AG09309 (cell line): Measurements from ENCODE around the gene STIM1.
"Not testable (repeated sequence)": the region's sequence is repeated elsewhere in the genome, so short reads cannot be mapped to it uniquely, and the experiment has no call there.

Experiments
- DNase-seq: peaks from one replicate; pipeline ENCODE4 v3.0.0-alpha.2; 2010; ENCODE audit warnings: low read depth
- H3K4me3 ChIP-seq: 2 replicates; pipeline ENCODE4 v1.5.1; 2011; ENCODE audit warnings: mild to moderate bottlenecking, low read depth, low read length, moderate library complexity; ENCODE audit not compliant: control insufficient read depth
- TF ChIP-seq, protein P1 (sequence below): IDR thresholded peaks from 2 replicates; pipeline ENCODE4 v1.5.1; 2011; ENCODE audit warnings: mild to moderate bottlenecking, low read depth, low read length, inconsistent platforms; ENCODE audit not compliant: insufficient read depth, control insufficient read depth; ENCODE audit errors: missing control alignments

Gene STIM1

DNA sequence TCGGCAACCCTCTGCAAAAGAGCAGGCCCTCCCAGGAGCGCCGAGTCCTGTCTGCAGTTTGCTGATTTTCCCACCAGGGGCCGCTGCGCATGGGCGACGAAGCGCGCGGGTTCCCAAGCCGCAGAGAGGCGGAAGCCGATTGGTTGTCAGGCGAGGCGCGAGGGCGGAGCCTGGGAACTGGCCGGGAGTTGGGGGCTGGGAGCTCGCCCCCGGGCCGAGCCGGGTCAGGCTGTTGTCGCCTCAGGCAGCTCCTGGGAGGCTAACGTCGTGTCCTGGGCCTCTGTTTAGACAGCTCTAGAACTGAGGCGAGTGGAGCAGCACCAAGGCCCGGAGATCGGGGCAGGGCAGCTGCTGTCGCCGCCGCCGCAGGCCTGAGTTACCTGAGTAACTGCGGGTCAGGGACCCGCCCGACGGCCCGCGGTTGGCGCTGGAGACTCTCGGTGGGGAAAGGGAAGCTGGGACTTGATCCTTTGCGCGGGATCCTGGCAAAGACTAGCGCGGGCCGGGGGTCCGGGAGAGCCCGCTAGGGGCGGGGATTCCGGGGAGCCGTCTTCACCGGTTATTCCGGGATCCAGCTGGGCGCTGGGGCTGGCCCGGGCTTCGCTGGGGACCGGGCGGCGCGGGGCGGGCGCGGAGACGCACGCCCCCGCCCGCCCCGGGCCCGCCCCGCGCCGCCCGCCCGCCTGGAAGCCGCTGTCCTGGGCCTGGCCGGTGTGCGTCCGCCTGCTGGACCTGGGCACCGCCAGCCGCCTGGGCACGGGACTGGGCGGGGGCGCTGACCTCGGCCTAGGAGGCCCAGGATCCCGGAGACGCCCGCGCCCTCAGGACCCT lies at the start of gene STIM1:
Gene STIM1, plus strand, starts transcription at position 688 of the 831 bp plus-strand sequence. CDS start 607 bp downstream, outside the sequence.
- peak within 1 kb of the TSS; percentile 57 for H3K4me3 ChIP-seq

DNA sequence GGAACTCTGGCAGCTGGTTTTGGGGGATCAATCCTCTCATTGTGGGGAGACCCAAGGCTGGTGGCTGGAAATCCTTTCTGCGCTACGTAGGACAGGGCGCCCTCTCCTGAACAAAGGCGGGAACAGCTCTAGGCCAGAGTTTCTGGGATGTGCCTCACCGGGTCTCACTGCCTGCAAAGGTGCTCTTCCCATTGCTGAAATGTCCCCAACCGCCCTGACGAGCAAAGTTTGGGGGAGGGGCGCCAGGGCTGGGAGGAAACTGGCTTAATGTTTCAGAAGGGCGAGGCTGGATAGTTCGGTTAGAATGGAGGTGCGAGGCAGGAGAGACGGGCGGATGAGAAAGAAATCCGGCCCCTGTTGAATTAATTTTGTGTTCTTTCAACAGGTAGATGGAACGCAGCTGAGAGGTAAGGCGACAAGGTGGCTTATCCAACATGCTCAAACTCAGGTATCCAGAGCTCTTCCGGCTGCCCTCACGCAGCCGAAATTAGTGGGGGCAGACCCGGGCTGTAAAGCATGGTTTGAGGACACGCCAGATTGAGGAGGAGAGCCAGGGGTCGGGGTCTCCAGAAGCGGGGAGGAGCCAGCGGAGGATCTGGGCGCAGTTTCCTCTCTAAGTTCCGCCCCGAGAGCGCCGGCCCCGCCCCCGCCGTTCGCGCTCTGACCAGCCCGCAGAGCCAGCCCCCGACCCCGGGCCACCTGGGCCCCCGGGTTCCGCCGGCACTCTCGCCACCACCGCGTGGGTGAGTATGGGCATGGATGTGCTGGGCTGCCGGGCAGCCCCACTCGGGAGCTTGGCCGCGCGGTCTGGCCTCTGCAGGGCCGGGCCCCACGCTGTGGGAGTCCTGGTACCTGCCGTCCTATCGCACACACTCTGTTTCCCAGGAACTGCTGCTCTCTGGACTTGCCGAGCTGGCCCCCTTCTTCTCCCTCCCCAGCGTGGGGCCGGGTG lies 47.3 kb upstream of the STIM1 start, which contains the start of gene PGAP2:
Gene PGAP2, plus strand, starts transcription at position 652 of the 952 bp plus-strand sequence. CDS start 2,700 bp downstream, outside the sequence.
- H3K4me3 ChIP-seq, result peak within 1 kb of the TSS; percentile 79

More for the DNA sequence above, at the start of gene STIM1:
- TF ChIP-seq, protein P1, sequence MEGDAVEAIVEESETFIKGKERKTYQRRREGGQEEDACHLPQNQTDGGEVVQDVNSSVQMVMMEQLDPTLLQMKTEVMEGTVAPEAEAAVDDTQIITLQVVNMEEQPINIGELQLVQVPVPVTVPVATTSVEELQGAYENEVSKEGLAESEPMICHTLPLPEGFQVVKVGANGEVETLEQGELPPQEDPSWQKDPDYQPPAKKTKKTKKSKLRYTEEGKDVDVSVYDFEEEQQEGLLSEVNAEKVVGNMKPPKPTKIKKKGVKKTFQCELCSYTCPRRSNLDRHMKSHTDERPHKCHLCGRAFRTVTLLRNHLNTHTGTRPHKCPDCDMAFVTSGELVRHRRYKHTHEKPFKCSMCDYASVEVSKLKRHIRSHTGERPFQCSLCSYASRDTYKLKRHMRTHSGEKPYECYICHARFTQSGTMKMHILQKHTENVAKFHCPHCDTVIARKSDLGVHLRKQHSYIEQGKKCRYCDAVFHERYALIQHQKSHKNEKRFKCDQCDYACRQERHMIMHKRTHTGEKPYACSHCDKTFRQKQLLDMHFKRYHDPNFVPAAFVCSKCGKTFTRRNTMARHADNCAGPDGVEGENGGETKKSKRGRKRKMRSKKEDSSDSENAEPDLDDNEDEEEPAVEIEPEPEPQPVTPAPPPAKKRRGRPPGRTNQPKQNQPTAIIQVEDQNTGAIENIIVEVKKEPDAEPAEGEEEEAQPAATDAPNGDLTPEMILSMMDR, result peak; percentile 91
- DNase-seq, result peak; percentile 67

GRCh38 chr11:3808861-3809623 lies 46.4 kb upstream of the STIM1 start:
- TF ChIP-seq, protein P1, result peak; percentile 43
- DNase-seq, result no peak

More for the DNA sequence above, 47.3 kb upstream of the STIM1 start, which contains the start of gene PGAP2:
- TF ChIP-seq, protein P1, result peak; percentile 83
- no peak for DNase-seq

GRCh38 chr11:3809624-3809928 lies 45.9 kb upstream of the STIM1 start:
- TF ChIP-seq, protein P1, result no peak
- no peak overlapping the region for H3K4me3 ChIP-seq
- DNase-seq, result no peak

More at GRCh38 chr11:3808861-3809623, 46.4 kb upstream of the STIM1 start:
- peak overlapping the region; percentile 79 for H3K4me3 ChIP-seq

DNA sequence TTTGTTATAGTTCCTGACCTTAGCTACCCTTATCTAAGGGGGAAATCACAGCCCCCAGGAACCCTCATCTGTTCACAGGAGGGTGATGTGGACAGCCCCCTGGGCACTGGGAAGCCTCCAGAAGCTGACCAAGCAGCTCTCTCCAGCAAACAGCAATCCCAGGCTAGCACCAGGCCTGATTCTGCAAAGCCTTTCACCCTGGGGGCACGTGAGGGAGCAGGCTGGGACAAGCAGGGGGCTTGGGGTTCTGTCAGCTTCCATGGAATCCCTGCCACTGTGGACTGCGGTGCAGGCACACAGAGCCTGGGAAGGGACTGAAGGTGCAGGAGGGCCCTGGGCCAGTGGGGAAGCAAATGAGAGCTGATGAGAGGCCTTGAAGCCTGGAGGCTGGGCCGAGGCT lies 45.0 kb upstream of the STIM1 start:
- DNase-seq, result no peak
- no peak overlapping the region for H3K4me3 ChIP-seq
- TF ChIP-seq, protein P1, result no peak

DNA sequence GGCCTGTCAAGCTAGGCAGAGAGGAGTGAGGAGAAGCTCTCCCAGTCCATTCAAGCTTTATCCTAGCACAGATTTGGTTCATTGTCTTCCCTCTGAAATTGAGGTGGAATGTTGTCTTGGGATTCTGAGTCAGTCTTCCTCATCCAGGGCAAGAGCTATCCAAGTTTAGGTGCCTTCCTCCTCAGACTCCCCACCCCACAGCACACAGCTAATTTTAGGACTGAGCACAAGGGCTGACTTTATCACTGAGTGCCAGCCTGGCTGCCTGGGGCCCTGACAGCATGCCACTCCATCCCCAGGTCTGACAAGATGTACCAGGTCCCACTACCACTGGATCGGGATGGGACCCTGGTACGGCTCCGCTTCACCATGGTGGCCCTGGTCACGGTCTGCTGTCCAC lies 44.5 kb upstream of the STIM1 start:
- DNase-seq, result no peak
- TF ChIP-seq, protein P1, result no peak
- no peak overlapping the region for H3K4me3 ChIP-seq

DNA sequence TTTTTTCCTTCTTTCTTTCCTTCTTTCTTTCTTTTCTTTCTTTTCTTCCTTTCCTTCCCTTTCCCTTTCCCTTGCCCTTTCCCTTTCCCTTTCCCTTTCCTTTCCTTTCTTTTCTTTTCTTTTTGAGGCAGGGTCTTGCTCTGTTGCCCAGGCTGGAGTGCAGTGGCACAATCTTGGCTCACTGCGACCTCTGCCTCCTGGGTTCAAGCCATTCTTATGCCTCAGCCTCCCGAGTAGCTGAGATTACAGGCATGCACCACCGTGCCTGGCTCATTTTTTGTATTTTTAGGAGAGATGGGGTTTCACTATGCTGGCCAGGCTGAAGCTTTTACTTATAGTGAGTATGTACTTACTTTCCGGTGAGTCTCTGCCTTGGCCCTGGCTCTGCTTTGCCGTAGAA lies 40.6 kb upstream of the STIM1 start:
- H3K4me3 ChIP-seq, DNase-seq: not testable (repeated sequence)
